ENCODE measurements around the gene CELA1.
A peak's percentile ranks its signal among the peaks of the same experiment; 100 is the strongest.

The CELA1 gene

DNA sequence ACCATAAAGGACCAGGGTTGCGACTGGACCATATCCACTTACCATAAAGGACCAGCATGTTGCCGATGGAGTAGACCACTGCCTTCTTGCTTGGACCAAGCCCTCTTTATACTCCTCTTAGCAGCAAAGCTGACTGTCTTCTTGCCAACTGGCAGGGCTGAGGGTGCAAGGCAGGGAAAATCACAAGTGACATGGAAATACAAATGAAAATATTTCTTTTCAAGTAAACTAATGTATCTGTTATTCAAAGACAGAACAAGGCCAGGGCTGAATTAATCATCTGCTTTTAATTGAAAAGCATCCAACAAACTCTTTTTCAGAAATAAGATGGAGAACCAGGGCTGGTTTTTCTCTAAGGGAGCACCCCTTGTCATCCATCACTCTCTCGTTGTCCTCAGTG, at the start of gene CELA1:
CELA1 (minus strand) TSS at position 99 of the 400 bp plus-strand sequence; CDS start at position 58, 41 bp downstream.
- no peak for DNase-seq (ENCODE audit: low spot score)

- no peak for DNase-seq (ENCODE audit: low spot score)
These were observed 49.1 kb upstream of the CELA1 start for GRCh38 chr12:51395283-51396230.

DNA sequence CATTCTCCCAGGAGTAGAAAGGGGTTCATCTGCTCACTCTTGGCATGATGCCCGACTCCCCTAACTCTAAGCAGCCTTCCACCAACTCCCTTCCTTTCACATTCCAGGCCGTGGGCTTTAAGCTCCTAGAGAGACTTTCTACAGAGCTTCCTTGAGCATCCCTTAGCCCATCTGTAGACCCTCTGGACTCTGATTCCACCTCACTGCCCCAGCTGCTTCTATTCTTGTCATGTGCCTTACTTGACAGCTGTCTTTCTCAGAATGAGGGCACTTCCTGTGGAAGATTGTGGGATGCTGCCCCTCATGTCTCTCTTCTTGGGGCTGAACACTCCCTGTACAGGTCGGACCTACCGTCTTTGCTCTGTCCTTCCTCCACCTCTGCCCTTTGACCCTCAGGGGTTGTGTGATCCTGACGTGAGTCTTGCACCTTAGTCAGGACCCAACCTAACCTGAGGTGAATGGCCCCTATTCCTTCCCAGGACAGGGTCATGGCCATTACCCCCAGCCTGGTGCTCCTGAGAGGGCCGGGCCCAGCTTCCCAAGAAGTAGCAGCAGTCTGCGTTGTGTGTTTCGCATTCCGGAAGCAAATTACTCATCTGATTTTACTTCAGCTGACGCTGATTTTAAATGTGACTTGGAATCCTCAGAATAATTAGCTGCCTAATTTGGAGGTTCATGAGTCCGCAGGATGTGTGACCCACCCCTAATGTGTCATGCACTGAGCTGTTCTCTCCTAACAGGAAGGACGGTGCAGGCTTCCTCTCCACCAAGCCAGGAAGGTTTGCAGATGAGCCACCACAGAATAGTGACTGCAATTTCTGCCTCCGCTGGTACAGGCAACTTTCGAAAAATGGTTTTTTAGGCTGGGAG, 47.4 kb upstream of the CELA1 start:
- DNase-seq (ENCODE audit: low spot score) = peak; percentile 69

- DNase-seq (ENCODE audit: low spot score) = no peak
These were observed 46.2 kb upstream of the CELA1 start for GRCh38 chr12:51392556-51393237.

DNA sequence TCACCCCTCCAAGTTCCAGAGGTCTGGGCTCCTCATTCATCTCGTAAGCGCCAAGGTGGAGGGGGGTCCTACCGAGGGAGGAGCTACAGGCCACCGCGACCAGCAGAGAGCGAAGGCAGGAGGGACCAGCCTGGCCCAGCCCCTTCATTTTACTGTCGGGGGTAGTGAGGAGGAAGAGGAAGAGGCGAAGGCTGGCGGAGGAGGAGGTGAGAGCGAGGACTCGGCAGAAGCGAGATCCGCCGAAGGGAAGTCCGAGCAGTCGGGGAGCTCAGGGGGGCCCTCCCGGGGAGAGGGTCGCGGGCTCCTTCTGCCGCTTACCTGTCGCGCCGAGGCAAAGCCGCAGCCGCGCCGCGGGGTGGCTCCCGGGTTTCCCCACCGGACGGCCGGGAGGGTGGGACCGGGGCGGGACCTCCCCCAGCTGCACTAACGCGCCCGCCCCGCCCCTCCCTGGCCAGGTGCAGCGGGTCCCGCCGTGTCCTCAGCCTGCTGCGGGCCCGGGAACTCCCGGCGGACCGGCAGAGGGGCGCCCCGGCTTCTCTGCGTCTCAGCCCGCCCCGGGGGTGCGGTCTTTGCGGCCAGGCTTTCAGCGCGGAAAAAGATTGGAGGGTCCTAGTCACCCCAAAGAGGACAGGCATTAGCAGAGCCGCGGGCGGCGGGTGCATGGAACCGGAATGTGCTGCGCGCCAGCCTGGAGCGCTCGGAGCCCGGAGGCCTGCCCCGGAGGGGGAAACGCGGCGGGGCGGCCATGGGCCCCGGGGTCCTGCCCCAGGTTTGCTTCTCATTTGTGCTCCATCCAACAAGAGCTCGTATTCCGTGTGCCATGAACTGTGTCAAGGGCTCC, 45.0 kb upstream of the CELA1 start, which contains the start of gene GALNT6:
GALNT6 (minus strand) TSS at position 124 of the 841 bp plus-strand sequence. CDS start 11,625 bp downstream, outside the sequence.
- DNase-seq (ENCODE audit: low spot score) = peak; percentile 46

- no peak for DNase-seq (ENCODE audit: low spot score)
These were observed 44.4 kb upstream of the CELA1 start for GRCh38 chr12:51390891-51391282.

GRCh38 chr12:51390457-51390856, 44.0 kb upstream of the CELA1 start:
- no peak for DNase-seq (ENCODE audit: low spot score)

- no peak for DNase-seq (ENCODE audit: low spot score)
These were observed 43.0 kb upstream of the CELA1 start for GRCh38 chr12:51389302-51389999.

DNA sequence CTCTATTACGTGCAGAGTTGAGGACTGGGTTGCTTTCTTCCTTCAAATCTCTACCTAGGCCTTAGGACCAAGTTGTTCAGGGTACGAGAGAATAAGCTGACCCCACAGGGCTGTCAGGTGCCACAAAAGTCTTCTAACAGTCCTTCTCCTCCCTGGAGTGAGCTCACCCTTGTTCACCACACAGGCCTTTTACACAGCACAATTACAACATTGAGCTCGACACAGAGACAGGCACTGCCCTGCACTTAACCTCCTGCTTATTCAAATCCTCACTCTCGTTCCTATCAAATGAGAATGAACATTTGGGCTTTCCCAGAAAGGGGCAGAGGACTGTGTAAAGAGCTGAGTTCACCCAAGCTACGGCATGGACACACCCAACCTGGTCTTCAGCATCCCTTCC, 42.4 kb upstream of the CELA1 start:
- no peak for DNase-seq (ENCODE audit: low spot score)

DNA sequence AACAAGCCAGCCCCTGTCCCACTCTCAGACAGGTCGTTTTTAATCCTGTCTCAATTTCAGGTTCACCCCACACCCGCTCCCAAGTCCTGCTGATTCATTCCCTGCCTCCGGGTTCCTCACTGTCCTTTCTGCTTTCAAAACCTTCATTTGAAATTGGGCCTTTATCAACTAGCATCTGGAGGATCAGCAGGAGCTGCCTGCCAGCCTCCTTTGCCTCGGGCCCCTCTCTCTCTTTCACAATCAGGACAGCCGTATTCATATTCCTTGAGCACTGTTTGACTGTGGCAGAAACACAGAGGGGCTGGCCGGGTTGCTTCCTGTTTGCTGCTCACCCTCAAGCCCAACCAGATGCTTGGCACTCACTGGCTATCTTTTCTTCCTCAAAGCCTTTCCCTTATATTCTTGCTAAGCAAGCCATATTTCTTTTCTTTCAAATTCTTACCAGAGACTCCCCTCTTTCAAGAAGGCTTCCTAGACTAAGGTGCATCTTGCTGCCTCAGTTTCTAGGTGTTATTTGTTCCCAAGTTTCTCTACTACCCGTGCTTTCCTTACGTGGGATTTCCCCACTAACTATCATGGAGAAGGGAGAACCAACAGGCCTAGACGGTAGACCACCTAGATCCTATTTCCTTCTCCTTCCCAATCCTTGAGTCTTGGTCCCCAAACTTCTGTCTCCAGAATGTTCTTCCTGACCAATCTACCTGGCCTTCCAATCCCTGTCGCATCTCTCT, 41.8 kb upstream of the CELA1 start:
- DNase-seq (ENCODE audit: low spot score) = no peak

- DNase-seq (ENCODE audit: low spot score) = no peak
These were observed 39.9 kb upstream of the CELA1 start for GRCh38 chr12:51386351-51386750.

DNA sequence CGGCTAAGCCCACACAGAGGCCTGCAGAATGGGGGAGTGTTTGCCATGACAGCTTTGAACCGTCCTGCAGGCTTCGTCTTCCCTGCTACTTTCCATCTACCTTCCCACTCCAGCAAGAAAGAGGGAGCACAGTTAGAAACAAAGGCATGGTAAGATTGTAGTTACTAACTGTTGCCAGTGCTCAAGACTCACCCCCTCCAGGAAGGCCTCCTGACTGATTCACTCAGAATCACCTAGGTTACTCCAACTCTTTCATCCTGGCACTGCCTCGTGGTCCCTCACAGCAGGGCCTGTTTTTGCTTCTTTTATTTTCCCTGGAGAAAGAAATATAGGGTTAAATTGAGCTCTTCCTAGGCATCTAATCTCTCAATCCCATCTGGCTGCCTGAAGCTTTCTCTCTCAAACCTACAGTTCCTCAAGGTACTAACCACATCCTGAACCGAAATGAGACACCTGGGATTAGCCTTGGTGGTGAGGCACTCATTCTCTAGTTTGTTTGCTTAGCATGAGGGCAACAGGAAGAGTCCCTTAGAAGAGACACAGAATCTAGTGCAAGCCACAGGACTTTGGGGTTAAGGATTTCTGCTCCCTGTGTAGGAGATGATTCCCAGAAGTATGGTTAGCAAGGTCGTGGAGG, 36.9 kb upstream of the CELA1 start:
- no peak for DNase-seq (ENCODE audit: low spot score)

DNA sequence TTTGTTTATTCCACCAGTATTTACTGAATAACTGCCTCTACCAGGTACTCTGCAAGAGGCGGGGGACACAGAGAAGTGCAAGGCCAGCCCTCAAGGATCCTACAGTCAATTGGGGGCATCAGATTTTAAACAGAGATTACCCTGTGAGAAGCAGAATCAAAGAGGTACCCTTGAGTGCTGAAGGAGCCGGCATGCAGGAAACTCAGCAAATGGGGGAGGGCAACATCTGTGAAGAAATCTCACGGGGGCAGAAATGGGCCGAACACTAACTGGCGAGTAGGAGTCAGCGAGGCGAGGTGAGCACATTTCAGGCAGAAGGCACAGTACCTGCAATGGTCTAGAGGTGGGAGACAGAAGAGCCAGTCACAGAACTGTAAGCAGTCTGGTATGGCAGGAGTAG, 35.7 kb upstream of the CELA1 start:
- DNase-seq (ENCODE audit: low spot score) = no peak

DNA sequence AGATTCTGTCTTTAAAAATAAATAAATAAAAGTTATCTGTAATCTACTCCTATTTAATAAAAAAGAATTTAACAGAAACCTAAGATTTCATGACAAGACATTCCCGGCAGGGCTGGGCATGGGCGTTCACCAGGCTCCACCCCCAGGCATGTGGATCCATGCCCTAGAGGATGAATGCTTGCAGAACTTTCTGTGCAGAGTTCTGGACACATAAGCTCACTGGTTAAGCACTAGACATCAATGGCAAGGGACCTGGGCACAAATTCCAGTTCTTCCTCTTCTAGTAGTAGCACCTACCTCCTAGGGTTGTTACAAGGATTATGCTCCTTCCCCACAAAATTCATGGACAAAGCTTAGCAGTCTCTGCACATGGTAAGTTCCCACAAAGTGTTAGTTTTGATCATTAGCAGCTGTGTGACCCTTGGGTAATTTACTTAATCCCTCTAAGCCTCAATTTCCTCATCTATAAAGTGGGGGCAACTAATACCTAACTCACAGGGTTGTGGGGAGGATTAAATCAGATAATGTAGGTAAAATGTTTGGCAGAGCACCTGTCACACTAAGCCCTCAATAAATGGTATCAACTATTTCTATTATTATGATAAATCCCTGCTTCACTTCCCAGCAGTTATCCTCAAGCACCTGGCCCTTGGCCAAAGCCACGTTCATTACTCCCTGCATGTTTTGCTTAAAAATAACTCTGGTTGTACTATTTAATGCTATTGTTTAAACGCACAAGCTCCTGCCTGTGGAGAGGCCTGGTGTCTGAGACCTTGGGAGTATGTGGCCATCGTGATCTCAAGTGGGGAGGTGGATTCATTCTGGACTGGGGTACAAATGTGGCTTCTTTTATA, 35.0 kb upstream of the CELA1 start:
- no peak for DNase-seq (ENCODE audit: low spot score)

- no peak for DNase-seq (ENCODE audit: low spot score)
These were observed 33.1 kb upstream of the CELA1 start for GRCh38 chr12:51379571-51379970.

GRCh38 chr12:51378749-51379148, 32.3 kb upstream of the CELA1 start:
- DNase-seq (ENCODE audit: low spot score) = no peak

DNA sequence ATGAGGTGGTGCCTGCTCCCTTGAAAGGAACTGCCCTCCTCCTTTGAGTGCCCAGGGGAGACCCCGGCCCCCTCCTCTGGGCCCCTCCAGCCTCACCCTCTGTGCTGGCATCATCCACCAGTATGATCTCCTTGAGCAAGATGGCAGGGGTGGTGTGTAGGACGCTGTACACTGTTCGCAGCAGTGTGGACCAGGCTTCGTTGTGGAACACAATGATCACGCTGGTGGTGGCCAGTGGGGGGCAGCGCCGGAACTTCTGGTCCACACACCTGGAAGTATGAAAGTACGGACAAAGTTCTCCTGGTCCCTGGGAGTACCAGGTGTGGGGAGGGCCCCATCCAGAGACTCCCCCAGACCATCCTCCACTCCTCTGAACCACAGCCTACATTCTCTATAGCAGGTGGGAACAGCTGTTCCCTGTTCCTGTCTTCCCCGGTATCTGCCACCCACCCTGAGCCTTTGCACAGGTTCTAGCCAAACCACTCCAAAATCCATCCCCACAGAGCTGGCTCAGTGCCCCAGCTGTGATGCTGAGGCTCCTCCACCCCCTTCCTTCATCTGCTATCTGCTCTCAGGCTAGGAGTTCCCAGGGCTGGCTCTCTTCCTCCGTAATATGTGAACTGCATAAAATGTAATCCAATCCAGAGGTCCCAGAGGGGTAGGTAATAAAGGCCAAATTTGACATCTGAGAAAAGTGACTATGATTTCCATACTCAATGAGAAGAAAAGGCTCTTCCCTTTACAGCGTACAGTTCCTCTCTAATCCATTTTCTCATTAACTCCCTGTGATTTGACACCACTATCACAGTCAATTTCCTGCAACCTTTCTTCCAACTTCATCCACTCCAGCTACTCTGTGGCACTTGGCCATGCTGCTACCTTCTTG, 30.9 kb upstream of the CELA1 start:
- no peak for DNase-seq (ENCODE audit: low spot score)

All from hepatic stellate cell (primary cell).